A549 (cell line): Measurements from ENCODE around the gene SSTR3. TPM values are rescaled to one million over a fixed set of nuclear protein-coding genes. Genes with fewer than 3 reads are reported as not detected.

Experiments used
- ATAC-seq, 2 experiments: fragments of 200-7000 bp in 1 of 2; fragments of >200 bp in 1 of 2; cut with Nextera tagmentation in 1 of 2; cut with Tn5 transposase in 1 of 2; 3 replicates each; pipeline versions ENCODE4 v1.8.0 to v1.9.1; 2018 to 2020; ENCODE audit warnings: mild to moderate bottlenecking in 1 of 2, moderate library complexity in 1 of 2
- CTCF ChIA-PET: fragments of 300-600 bp; sonication (Branson Sonifier 250); formaldehyde crosslinking; extraction: SDS; loops from one replicate; lab custom pipeline; 2021; ENCODE audit warnings: antibody characterized with exemption, inconsistent platforms; lab: Yijun Ruan, JAX
- POLR2A ChIA-PET: fragments of 350-600 bp; formaldehyde crosslinking; extraction: SDS; loops from one replicate; lab custom pipeline; 2021; ENCODE audit warnings: antibody characterized with exemption, inconsistent platforms; lab: Yijun Ruan, JAX
- DNase-seq, 2 experiments: peaks; one replicate each; pipeline versions ENCODE4 v3.0.0 to v3.0.0-alpha.2; 2011 to 2016; ENCODE audit warnings: low read depth in 1 of 2, low spot score in 1 of 2
- FAIRE-seq: peaks from 2 replicates; lab custom pipeline; 2011; peaks lifted over from hg19 to GRCh38; lab: Jason Lieb, UNC
- H3K27ac ChIP-seq, 2 experiments: fragments of >200 bp; sonication (Bioruptor Twin); formaldehyde crosslinking; 3 replicates each; pipeline ENCODE4 v1.5.1; 2016 to 2017
- H3K4me1 ChIP-seq: fragments of >200 bp; sonication (Bioruptor Twin); formaldehyde crosslinking; 3 replicates; pipeline ENCODE4 v1.6.1; 2016
- H3K4me2 ChIP-seq: fragments of >200 bp; sonication (Bioruptor Twin); formaldehyde crosslinking; 3 replicates; pipeline ENCODE4 v1.6.1; 2016
- H3K4me3 ChIP-seq: fragments of >200 bp; sonication (Bioruptor Twin); formaldehyde crosslinking; 3 replicates; pipeline ENCODE4 v1.5.1; 2016
- H3K9me3 ChIP-seq: fragments of >200 bp; sonication (Bioruptor Twin); formaldehyde crosslinking; 3 replicates; pipeline ENCODE4 v1.6.1; 2016
- ATOH8 ChIP-seq: fragments of 250-450 bp; sonication (Bioruptor Pico); IDR thresholded peaks from 2 replicates; pipeline ENCODE4 v1.5.0; 2020; ENCODE audit warnings: low read depth, mild to moderate bottlenecking, moderate library complexity
- BHLHE40 ChIP-seq: IDR thresholded peaks from 2 replicates; pipeline ENCODE4 v1.6.1; 2012; ENCODE audit warnings: low read depth, low read length, inconsistent platforms
- CBX8 ChIP-seq: fragments of 200-600 bp; sonication (generic); IDR thresholded peaks from 2 replicates; pipeline ENCODE4 v1.6.1; 2016
- CHD4 ChIP-seq: fragments of 200-600 bp; sonication (generic); IDR thresholded peaks from 2 replicates; pipeline ENCODE4 v1.6.1; 2016; ENCODE audit warnings: antibody characterized with exemption, mild to moderate bottlenecking, borderline replicate concordance
- E2F6 ChIP-seq: IDR thresholded peaks from 2 replicates; pipeline ENCODE4 v1.6.1; 2012; ENCODE audit warnings: low read depth, borderline replicate concordance
- EHMT2 ChIP-seq: fragments of 200-600 bp; sonication (generic); IDR thresholded peaks from 2 replicates; pipeline ENCODE4 v1.6.1; 2016; ENCODE audit warnings: antibody characterized with exemption, low read depth, mild to moderate bottlenecking, moderate library complexity
- HDAC2 ChIP-seq: fragments of 200-600 bp; sonication (generic); IDR thresholded peaks from 2 replicates; pipeline ENCODE4 v1.6.1; 2016
- MAZ ChIP-seq: fragments of 150-350 bp; IDR thresholded peaks from 2 replicates; pipeline ENCODE4 v1.6.1; 2014; ENCODE audit warnings: antibody characterized with exemption, low read depth, low read length, borderline replicate concordance
- NFE2L2 ChIP-seq: fragments of 150-350 bp; conservative IDR thresholded peaks from 2 replicates; pipeline ENCODE4 v1.6.1; 2014; ENCODE audit warnings: low read length
- PBX3 ChIP-seq: IDR thresholded peaks from 2 replicates; pipeline ENCODE4 v1.6.1; 2012
- RARB ChIP-seq: fragments of 250-450 bp; sonication (Bioruptor Pico); IDR thresholded peaks from 2 replicates; pipeline ENCODE4 v1.8.0; 2021; ENCODE audit warnings: mild to moderate bottlenecking, moderate library complexity
- RCOR1 ChIP-seq: fragments of 150-350 bp; IDR thresholded peaks from 2 replicates; pipeline ENCODE4 v1.6.1; 2014; ENCODE audit warnings: antibody characterized with exemption, low read length, low read depth
- REST ChIP-seq: fragments of 200-600 bp; sonication (generic); IDR thresholded peaks from 2 replicates; pipeline ENCODE4 v1.6.1; 2016; ENCODE audit warnings: antibody characterized with exemption, mild to moderate bottlenecking, moderate library complexity
- RNF2 ChIP-seq: fragments of 200-600 bp; sonication (generic); IDR thresholded peaks from 2 replicates; pipeline ENCODE4 v1.6.1; 2016; ENCODE audit warnings: low read depth, mild to moderate bottlenecking, antibody characterized with exemption, moderate library complexity, borderline replicate concordance
- TFCP2L1 ChIP-seq: fragments of 250-450 bp; sonication (Bioruptor Pico); IDR thresholded peaks from 2 replicates; pipeline ENCODE4 v1.5.0; 2021; ENCODE audit warnings: mild to moderate bottlenecking
- USF2 ChIP-seq: fragments of 450-650 bp; IDR thresholded peaks from 2 replicates; pipeline ENCODE4 v1.6.1; 2014; ENCODE audit warnings: antibody characterized with exemption
- ZSCAN20 ChIP-seq: fragments of 250-450 bp; sonication (Bioruptor Pico); IDR thresholded peaks from 2 replicates; pipeline ENCODE4 v1.8.0; 2022; ENCODE audit warnings: mild to moderate bottlenecking, moderate library complexity
- WGBS: methylation state at CpG from one replicate; pipeline ENCODE4 v1.1.6; 2017; ENCODE audit errors: missing lambda C conversion rate; 5-methylcytosine and 5-hydroxymethylcytosine counted together
- polyA plus RNA-seq, 4 experiments: library from polyadenylated mRNA; depleted of rRNA in 3 of 4; stranded (reverse); fragments of >200 nt; fragmentation: RNase III in 1 of 4; extraction: RNeasy Plus Mini Kit Qiagen cat#74134 plus additional on column Dnase treatment in 1 of 4; gene quantifications; 2 replicates in 3 of 4; 3 replicates in 1 of 4; pipeline ENCODE4 v1.2.3, GENCODE V29; 2011 to 2017

Gene SSTR3
- polyA plus RNA-seq, 2 of the 4 experiments (the other 2 are of a cell fraction) = not detected

DNA sequence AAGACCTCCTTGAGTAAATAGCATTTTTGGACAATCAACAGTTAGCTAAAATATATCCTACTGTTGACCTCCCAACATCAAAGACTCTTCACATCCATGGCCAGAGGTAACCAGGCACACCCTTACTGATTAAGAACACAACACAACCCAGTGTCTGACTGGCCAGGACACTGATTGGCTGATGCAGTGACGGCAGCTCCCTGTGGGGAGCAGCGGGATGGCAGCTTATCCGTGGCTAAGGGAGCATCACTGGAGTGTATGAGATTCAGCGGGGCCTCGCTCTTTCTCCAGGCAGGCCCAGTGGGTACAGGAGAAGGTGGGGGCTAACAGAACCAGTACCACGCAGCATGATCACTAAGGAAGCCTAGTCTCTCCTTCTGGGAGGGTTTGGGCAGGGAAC lies 52.2 kb downstream of the SSTR3 start:
- H3K9me3 ChIP-seq = peaks cover 5% of the 10 kb centered on the region; the same call in 1 of the 3 replicates
- FAIRE-seq (no peak), ATAC-seq (peak in 1 of 2 experiments; percentile 69; a peak in 4 of 6 replicates)
- no peak for TF ChIP-seq E2F6
- TF ChIP-seq REST = no peak
- TF ChIP-seq RNF2 = no peak
- TF ChIP-seq PBX3 = no peak
- TF ChIP-seq BHLHE40 = no peak
- no peak for TF ChIP-seq RCOR1
- no peak for TF ChIP-seq CHD4
- no peak for TF ChIP-seq RARB (CRISPR knock-in tag)
- TF ChIP-seq ATOH8 = no peak
- TF ChIP-seq ZSCAN20 = no peak
- no peak for TF ChIP-seq USF2
- TF ChIP-seq CBX8 = no peak
- no peak for TF ChIP-seq MAZ
- no peak for TF ChIP-seq HDAC2
- TF ChIP-seq, all 56 proteins: peak for 0
- Histone ChIP-seq H3K4me3 (no peak overlapping the region), H3K4me1 (peaks cover 13% of the 10 kb centered on the region; the same call in 2 of the 3 replicates), H3K4me2 (no peak overlapping the region), H3K27ac (no peak overlapping the region)
- no peak for DNase-seq
- CTCF ChIA-PET = interaction anchor here (0.7 to 9.6 kb wide), 3 partner anchors 10 to 39 kb away, joined by 3 to 126 read pairs (median 3); no protein-coding TSS in a partner anchor
- POLR2A ChIA-PET = no interaction called here
- WGBS = 71% methylated on average over 6 of the region's 6 CpGs

DNA sequence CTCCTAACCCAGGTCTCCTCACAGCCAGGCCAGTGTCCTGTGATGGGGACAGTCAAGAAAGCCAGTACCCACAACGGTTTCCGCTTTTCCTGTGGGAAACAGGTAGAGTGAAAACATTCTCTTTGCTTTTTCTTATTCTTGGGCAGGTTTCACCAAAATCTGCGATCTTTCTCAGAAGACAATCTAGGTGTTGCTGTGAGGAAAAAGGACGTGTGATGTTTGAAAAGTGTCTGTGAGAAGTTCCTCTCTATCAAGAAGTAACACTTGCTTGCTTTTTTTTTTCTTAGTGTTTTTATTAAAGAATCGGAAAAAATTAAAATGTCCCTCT lies 53.4 kb downstream of the SSTR3 start:
- no peak for TF ChIP-seq EHMT2
- no peak for TF ChIP-seq RNF2
- TF ChIP-seq NFE2L2 = no peak
- no peak for TF ChIP-seq TFCP2L1
- no peak for TF ChIP-seq MAZ
- POLR2A ChIA-PET = no interaction called here
- no peak overlapping the region for H3K4me2 ChIP-seq
- no peak for DNase-seq
- H3K9me3 ChIP-seq = peaks cover 5% of the 10 kb centered on the region; the same call in 1 of the 3 replicates
- CTCF ChIA-PET = no interaction called here
- H3K27ac ChIP-seq = no peak overlapping the region
- H3K4me1 ChIP-seq = peaks cover 13% of the 10 kb centered on the region; the same call in 2 of the 3 replicates
- ATAC-seq = no peak
- no peak overlapping the region for H3K4me3 ChIP-seq
- 72% methylated on average over 5 of the region's 5 CpGs for WGBS
- no peak for FAIRE-seq
